ENCODE data around the gene SPAAR.

GRCh38 chr9:35942286-35942685 is 33.0 kb downstream of the SPAAR start:
- TF ChIP-seq CTCF (IDR thresholded peaks at IDR 0.05): no peak
- TF ChIP-seq POLR2A (IDR thresholded peaks at IDR 0.05): no peak

Data from prostate gland (tissue), 2 donors.